GM18502 (cell line): ENCODE results near the gene CPSF4.
A peak's percentile ranks its signal among the peaks of the same experiment; 100 is the strongest.
"Not testable (repeated sequence)": the region's sequence is repeated elsewhere in the genome, so short reads cannot be mapped to it uniquely, and the experiment has no call there.

Experiments
- ATAC-seq: cut with Tn5 transposase; IDR thresholded peaks from one replicate; pipeline ENCODE4 v1.9.1; 2021; ENCODE audit warnings: mild to moderate bottlenecking; ENCODE audit not compliant: unreplicated experiment, poor library complexity

CPSF4 gene

DNA sequence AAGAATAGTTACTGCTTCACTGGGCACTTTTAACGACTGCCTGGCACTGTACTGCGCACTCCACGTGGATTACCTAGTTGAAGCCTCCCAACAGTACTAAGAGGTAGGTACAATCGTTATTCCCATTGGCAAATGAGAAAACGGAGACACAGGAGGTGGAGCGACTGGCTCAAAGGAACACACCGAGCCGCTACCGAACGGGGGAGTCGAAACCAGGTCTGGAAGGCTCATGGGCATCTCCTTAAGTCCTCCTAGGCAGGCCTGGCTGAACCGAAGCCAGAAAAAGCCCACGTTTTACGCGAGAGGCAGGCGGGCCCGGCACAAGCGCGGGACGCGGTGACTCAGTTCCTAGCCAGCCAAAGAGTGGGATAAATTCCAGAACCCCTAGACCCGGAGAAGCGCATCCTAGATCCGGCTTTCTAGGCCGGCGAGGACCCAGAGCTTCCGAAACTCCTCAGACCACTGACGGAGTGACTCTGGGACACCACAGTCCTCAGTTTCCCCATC lies 30.8 kb upstream of the CPSF4 start:
- ATAC-seq: peak; percentile 7

GRCh38 chr7:99408379-99409191 lies 30.2 kb upstream of the CPSF4 start, which contains the start of the genes BUD31 and PDAP1:
Gene BUD31, plus strand, starts transcription at chr7:99408969. Its CDS starts 2,124 bp downstream, at chr7:99411093.
Gene PDAP1, minus strand, starts transcription at chr7:99408597. Its CDS starts 49 bp downstream, at chr7:99408548.
- peak; percentile 78 for ATAC-seq

- peak; percentile 17 for ATAC-seq
These were observed 29.6 kb upstream of the CPSF4 start for GRCh38 chr7:99409192-99409572.

GRCh38 chr7:99409806-99410205 lies 28.9 kb upstream of the CPSF4 start:
- ATAC-seq: no peak

DNA sequence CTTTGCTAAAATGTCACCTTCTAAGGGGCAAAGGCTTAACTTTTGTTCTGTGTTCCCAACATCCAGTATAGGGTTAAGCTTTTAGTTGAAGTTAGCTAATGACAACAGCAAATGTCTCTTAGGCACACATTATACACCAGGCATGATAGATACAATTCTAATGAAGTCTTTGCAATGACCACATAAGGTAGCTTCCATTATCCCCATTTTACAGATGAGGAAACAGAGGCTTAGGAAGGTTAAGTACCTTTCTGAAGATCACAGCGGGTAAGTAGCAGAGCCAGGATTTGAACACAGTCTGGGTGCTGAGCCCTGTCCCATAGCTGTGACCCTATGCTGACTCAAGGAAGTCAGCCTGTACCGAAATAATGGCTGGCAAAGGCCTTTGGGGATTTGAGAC lies 28.1 kb upstream of the CPSF4 start:
- no peak for ATAC-seq

- ATAC-seq: not testable (repeated sequence)
These were observed 23.1 kb upstream of the CPSF4 start for GRCh38 chr7:99415513-99416127.

DNA sequence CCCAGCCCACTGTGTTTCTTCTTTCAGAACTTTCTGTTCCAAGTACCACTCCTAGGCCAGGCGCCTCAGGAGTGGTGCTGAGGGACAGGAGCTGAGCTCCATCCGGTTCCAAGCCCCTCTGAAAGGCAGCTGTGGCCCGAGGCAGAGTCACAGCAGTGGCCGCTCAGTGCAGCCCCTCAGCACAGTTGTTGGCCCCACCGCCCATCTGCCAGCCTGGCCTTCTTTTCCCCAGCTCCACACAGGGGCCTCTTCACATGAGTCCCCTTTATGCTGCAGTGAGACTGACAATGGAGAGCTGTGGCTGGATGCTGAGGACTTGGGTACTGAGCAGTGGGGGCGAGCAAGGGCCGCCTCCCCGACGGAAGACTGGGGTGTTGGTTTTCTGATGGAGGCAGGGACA lies 20.5 kb upstream of the CPSF4 start:
- no peak for ATAC-seq

DNA sequence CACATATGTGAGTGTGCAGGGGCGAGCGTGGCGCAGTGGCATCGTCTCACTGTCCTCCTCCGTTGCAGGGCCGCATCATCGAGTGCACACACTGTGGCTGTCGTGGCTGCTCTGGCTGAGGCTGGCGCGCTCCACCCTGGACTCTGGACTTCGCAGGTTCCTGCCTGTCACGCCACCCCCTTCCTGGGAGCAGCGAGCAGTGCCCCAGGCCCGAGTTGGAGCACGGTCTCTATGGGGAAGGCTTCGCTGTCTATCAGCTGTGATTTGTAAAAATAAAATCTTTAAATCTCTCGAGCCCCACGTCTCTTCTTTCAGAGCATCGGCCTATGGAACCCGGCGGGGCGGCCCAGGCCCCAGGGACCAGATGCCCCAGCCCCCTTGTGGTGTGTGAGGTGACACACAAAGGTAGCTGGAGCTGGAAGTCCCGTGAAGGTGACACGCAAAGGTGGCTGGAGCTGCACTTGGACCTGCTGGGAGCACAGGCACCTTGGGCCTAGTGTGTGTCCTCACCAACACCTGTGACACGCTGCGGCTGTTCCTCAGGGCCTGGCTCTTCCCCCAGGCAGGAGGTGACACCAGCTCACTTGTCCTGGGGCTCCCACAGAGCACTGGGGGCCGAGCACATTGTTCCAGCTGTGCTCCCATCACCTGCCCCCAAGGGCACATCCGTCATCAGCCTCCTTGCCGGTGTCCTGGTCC lies 19.3 kb upstream of the CPSF4 start:
- ATAC-seq: no peak

- no peak for ATAC-seq
These were observed 18.5 kb upstream of the CPSF4 start for GRCh38 chr7:99420213-99420612.

GRCh38 chr7:99420986-99421385 lies 17.8 kb upstream of the CPSF4 start:
- ATAC-seq: no peak

GRCh38 chr7:99422186-99422585 lies 16.6 kb upstream of the CPSF4 start:
- ATAC-seq: no peak

- no peak for ATAC-seq
These were observed 16.1 kb upstream of the CPSF4 start for GRCh38 chr7:99422625-99423024.

- no peak for ATAC-seq
These were observed 13.6 kb upstream of the CPSF4 start for GRCh38 chr7:99424932-99425730.

GRCh38 chr7:99428972-99429566 lies 9.7 kb upstream of the CPSF4 start:
- no peak for ATAC-seq

DNA sequence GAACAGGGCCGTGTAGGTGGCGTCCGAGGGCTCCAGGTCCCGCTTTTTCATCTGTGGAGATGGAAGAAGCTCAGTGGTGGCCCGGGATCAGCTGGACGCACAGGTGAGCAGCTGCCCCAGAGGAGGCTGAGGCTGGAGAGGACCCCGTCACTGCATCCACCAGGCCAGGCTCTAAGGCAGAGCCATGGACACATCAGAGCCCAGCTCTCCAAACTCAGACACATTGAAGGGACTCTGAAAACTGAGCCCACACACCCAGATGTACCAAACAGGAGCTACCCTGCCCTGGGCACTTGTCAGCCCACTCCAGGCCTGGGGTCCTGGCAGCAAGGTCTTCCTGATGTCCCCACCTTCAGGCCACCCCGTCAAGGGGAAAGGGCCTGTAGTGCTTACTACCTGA lies 9.0 kb upstream of the CPSF4 start:
- no peak for ATAC-seq

GRCh38 chr7:99431756-99432540 lies 6.8 kb upstream of the CPSF4 start:
- not testable (repeated sequence) for ATAC-seq

- ATAC-seq: no peak
These were observed 5.6 kb upstream of the CPSF4 start for GRCh38 chr7:99433158-99433557.

DNA sequence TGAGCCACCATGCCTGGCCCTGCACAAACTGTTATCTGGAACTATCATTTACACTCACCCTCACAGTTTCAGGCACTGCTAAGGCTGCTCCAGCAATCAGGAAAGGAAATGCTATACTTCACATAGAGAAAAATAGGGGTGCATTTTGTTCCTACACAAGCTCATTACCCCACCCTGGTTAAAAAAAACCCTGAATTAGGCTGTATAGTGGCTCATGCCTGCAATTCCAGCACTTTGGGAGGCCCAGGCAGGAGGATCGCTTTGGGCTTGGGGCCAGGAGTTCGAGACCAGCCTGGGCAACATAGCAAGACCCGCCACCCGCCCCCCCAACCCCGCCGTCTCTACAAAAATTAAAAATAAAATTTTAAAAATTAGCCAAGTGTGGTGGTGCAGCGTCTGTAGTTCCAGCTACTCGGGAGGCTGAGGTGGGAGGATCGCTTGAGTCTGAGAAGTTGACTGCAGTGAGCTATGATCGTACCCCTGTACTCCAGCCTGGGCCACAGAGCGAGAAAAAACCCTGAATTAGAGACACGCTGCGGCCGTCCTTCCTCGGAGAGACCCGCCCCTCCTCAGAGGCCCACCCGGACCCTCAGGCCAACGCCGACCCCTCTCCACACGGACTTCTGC lies 684 bp upstream of the CPSF4 start:
- peak; percentile 4 for ATAC-seq

- ATAC-seq: no peak
These were observed 1.5 kb downstream of the CPSF4 start for GRCh38 chr7:99440195-99440594.
